ENCODE data around the gene BAHD1. TPM values are rescaled to one million over a fixed set of nuclear protein-coding genes. Genes with fewer than 3 reads are reported as not detected.

The BAHD1 gene
- 10 to 100 TPM; 20.8 to 21.9 TPM for total RNA-seq

- peaks cover 40% of the 10 kb centered on the region for H3K27me3 Mint-ChIP-seq (ENCODE audit: low read depth)
- peak within 1 kb of the TSS; percentile 90 to 96 for H3K4me3 Mint-ChIP-seq
- DNase-seq (peak; percentile 98), ATAC-seq (replicated peaks in 1 of 2) (peak; percentile 89 to 91)
- peak within 1 kb of the TSS; percentile 55 for H3K27ac Mint-ChIP-seq
- peaks cover 0 to 2% of the 10 kb centered on the region in 2 donors for H3K36me3 Mint-ChIP-seq (ENCODE audit: insufficient read depth in 2 of 2)
- peaks cover 64% of the 10 kb centered on the region for H3K4me1 Mint-ChIP-seq (ENCODE audit: low read depth)
- no peaks in the 10 kb centered on the region for H3K9me3 Mint-ChIP-seq
Measured at GRCh38 chr15:40440743-40441564, at the start of gene BAHD1. Gene BAHD1 (plus strand): TSS chr15:40440953. CDS start chr15:40458465, 17,512 bp downstream.

GRCh38 chr15:40392986-40393948 lies 47.5 kb upstream of the BAHD1 start:
- Mint-ChIP-seq H3K9me3 (no peaks in the 10 kb centered on the region), H3K27ac (no peak overlapping the region), H3K36me3 (ENCODE audit: insufficient read depth in 2 of 2) (peaks cover 4 to 31% of the 10 kb centered on the region in 2 donors), H3K4me3 (no peak overlapping the region), H3K27me3 (ENCODE audit: low read depth) (no peaks in the 10 kb centered on the region), H3K4me1 (ENCODE audit: low read depth) (peaks cover 5% of the 10 kb centered on the region)
- ATAC-seq (replicated peaks in 1 of 2) (no peak), DNase-seq (no peak)

GRCh38 chr15:40397688-40398412 lies 42.9 kb upstream of the BAHD1 start:
- Mint-ChIP-seq H3K27ac (peak overlapping the region; percentile 35), H3K4me3 (peak overlapping the region; percentile 3 to 41), H3K27me3 (ENCODE audit: low read depth) (no peaks in the 10 kb centered on the region), H3K9me3 (no peaks in the 10 kb centered on the region), H3K36me3 (ENCODE audit: insufficient read depth in 2 of 2) (peaks cover 0 to 9% of the 10 kb centered on the region in 2 donors), H3K4me1 (ENCODE audit: low read depth) (peaks cover 16% of the 10 kb centered on the region)
- DNase-seq (no peak), ATAC-seq (replicated peaks in 1 of 2) (peak in 1 of 2 donors; percentile 15)

GRCh38 chr15:40398413-40398873 lies 42.3 kb upstream of the BAHD1 start:
- ATAC-seq (replicated peaks in 1 of 2): peak; percentile 68 to 82
- H3K4me3 Mint-ChIP-seq: peak overlapping the region; percentile 3 to 41
- no peaks in the 10 kb centered on the region for H3K27me3 Mint-ChIP-seq (ENCODE audit: low read depth)
- no peaks in the 10 kb centered on the region for H3K9me3 Mint-ChIP-seq
- peak in 1 of 2 donors; percentile 52 for DNase-seq
- peaks cover 18% of the 10 kb centered on the region for H3K4me1 Mint-ChIP-seq (ENCODE audit: low read depth)
- H3K36me3 Mint-ChIP-seq (ENCODE audit: insufficient read depth in 2 of 2): peaks cover 0 to 4% of the 10 kb centered on the region in 2 donors
- H3K27ac Mint-ChIP-seq: peak overlapping the region; percentile 4

- Mint-ChIP-seq H3K36me3 (ENCODE audit: insufficient read depth in 2 of 2) (no peaks in the 10 kb centered on the region), H3K4me3 (peak overlapping the region in 1 of 2 donors; percentile 8), H3K4me1 (ENCODE audit: low read depth) (peaks cover 28% of the 10 kb centered on the region), H3K27ac (no peak overlapping the region), H3K9me3 (no peaks in the 10 kb centered on the region), H3K27me3 (ENCODE audit: low read depth) (no peaks in the 10 kb centered on the region)
- ATAC-seq (replicated peaks in 1 of 2) (no peak), DNase-seq (no peak)
Measured at GRCh38 chr15:40399370-40399769, 41.4 kb upstream of the BAHD1 start.

- H3K36me3 Mint-ChIP-seq (ENCODE audit: insufficient read depth in 2 of 2): peaks cover under 1 to 9% of the 10 kb centered on the region in 2 donors
- DNase-seq: peak; percentile 93
- H3K4me1 Mint-ChIP-seq (ENCODE audit: low read depth): peaks cover 58% of the 10 kb centered on the region
- peak; percentile 94 to 96 for ATAC-seq (replicated peaks in 1 of 2)
- H3K4me3 Mint-ChIP-seq: peak within 1 kb of the TSS; percentile 88 to 99
- no peaks in the 10 kb centered on the region for H3K9me3 Mint-ChIP-seq
- no peaks in the 10 kb centered on the region for H3K27me3 Mint-ChIP-seq (ENCODE audit: low read depth)
- peak within 1 kb of the TSS; percentile 98 for H3K27ac Mint-ChIP-seq
Measured at GRCh38 chr15:40405501-40406381, 35.0 kb upstream of the BAHD1 start, which contains the start of gene IVD. Gene IVD (plus strand): TSS chr15:40405795. CDS start chr15:40405828, 33 bp downstream.

- no peaks in the 10 kb centered on the region for H3K27me3 Mint-ChIP-seq (ENCODE audit: low read depth)
- H3K4me1 Mint-ChIP-seq (ENCODE audit: low read depth): peaks cover 58% of the 10 kb centered on the region
- H3K27ac Mint-ChIP-seq: peak overlapping the region; percentile 86
- H3K4me3 Mint-ChIP-seq: peak overlapping the region; percentile 88 to 99
- DNase-seq (no peak), ATAC-seq (replicated peaks in 1 of 2) (no peak)
- H3K36me3 Mint-ChIP-seq (ENCODE audit: insufficient read depth in 2 of 2): peaks cover 10 to 23% of the 10 kb centered on the region in 2 donors
- H3K9me3 Mint-ChIP-seq: no peaks in the 10 kb centered on the region
Measured at GRCh38 chr15:40407330-40407990, 33.3 kb upstream of the BAHD1 start.

- Mint-ChIP-seq H3K4me1 (ENCODE audit: low read depth) (peaks cover 46% of the 10 kb centered on the region), H3K4me3 (peak overlapping the region in 1 of 2 donors; percentile 11), H3K27ac (peak overlapping the region; percentile 22), H3K9me3 (no peaks in the 10 kb centered on the region), H3K36me3 (ENCODE audit: insufficient read depth in 2 of 2) (peaks cover 10 to 23% of the 10 kb centered on the region in 2 donors), H3K27me3 (ENCODE audit: low read depth) (no peaks in the 10 kb centered on the region)
- ATAC-seq (replicated peaks in 1 of 2) (no peak), DNase-seq (no peak)
Measured at GRCh38 chr15:40409366-40409765, 31.4 kb upstream of the BAHD1 start.

GRCh38 chr15:40410476-40410875 lies 30.3 kb upstream of the BAHD1 start:
- no peaks in the 10 kb centered on the region for H3K9me3 Mint-ChIP-seq
- DNase-seq: no peak
- peaks cover 10 to 24% of the 10 kb centered on the region in 2 donors for H3K36me3 Mint-ChIP-seq (ENCODE audit: insufficient read depth in 2 of 2)
- no peak for ATAC-seq (replicated peaks in 1 of 2)
- no peak overlapping the region for H3K4me3 Mint-ChIP-seq
- H3K27ac Mint-ChIP-seq: peak overlapping the region; percentile 75
- no peaks in the 10 kb centered on the region for H3K27me3 Mint-ChIP-seq (ENCODE audit: low read depth)
- peaks cover 35% of the 10 kb centered on the region for H3K4me1 Mint-ChIP-seq (ENCODE audit: low read depth)

- H3K27me3 Mint-ChIP-seq (ENCODE audit: low read depth): no peaks in the 10 kb centered on the region
- no peak for DNase-seq
Measured at GRCh38 chr15:40412095-40412759, 28.5 kb upstream of the BAHD1 start.

GRCh38 chr15:40413036-40413435 lies 27.7 kb upstream of the BAHD1 start:
- ATAC-seq (replicated peaks in 1 of 2) (no peak), DNase-seq (no peak)
- Mint-ChIP-seq H3K9me3 (no peaks in the 10 kb centered on the region), H3K4me3 (no peak overlapping the region), H3K4me1 (ENCODE audit: low read depth) (peaks cover 15% of the 10 kb centered on the region), H3K36me3 (ENCODE audit: insufficient read depth in 2 of 2) (peaks cover 12 to 26% of the 10 kb centered on the region in 2 donors), H3K27me3 (ENCODE audit: low read depth) (no peaks in the 10 kb centered on the region), H3K27ac (no peak overlapping the region)

More at GRCh38 chr15:40412095-40412759, 28.5 kb upstream of the BAHD1 start:
- H3K4me1 Mint-ChIP-seq (ENCODE audit: low read depth): peaks cover 24% of the 10 kb centered on the region
- peaks cover 10 to 26% of the 10 kb centered on the region in 2 donors for H3K36me3 Mint-ChIP-seq (ENCODE audit: insufficient read depth in 2 of 2)
- ATAC-seq (replicated peaks in 1 of 2): no peak
- H3K4me3 Mint-ChIP-seq: no peak overlapping the region
- peak overlapping the region; percentile 2 for H3K27ac Mint-ChIP-seq
- no peaks in the 10 kb centered on the region for H3K9me3 Mint-ChIP-seq
